CD14-positive monocyte (primary cell): ENCODE results near the gene LYPD4. TPM values are rescaled to one million over a fixed set of nuclear protein-coding genes. Genes with fewer than 3 reads are reported as not detected.
A peak's percentile ranks its signal among the peaks of the same experiment; 100 is the strongest.

Experiments used
- DNase-seq, 3 donors: peaks; one replicate each; pipeline ENCODE4 v3.0.0-alpha.2; 2011 to 2022
- H2AFZ ChIP-seq: 2 replicates; pipeline ENCODE4 v1.6.0; 2012; ENCODE audit warnings: mild to moderate bottlenecking, low read depth, low read length, inconsistent platforms; ENCODE audit not compliant: insufficient read depth, poor library complexity, severe bottlenecking
- H3K27ac ChIP-seq, 2 donors: 1 replicate in 1 of 2; 2 replicates in 1 of 2; pipeline ENCODE4 v1.5.1; 2012 to 2013; ENCODE audit warnings: low read length in 2 of 2, control low read depth in 1 of 2, inconsistent platforms in 1 of 2, low read depth in 1 of 2, mild to moderate bottlenecking in 1 of 2
- H3K27me3 ChIP-seq, 2 donors: one replicate each; pipeline versions ENCODE4 v1.6.0 to v1.6.1; 2011 to 2013; ENCODE audit warnings: low read length in 2 of 2; ENCODE audit not compliant: control insufficient read depth in 2 of 2, insufficient read depth in 2 of 2
- H3K36me3 ChIP-seq, 2 donors: replicated peaks in 1 of 2; 1 replicate in 1 of 2; 2 replicates in 1 of 2; pipeline versions ENCODE4 v1.5.1 to v1.6.1; 2012 to 2013; ENCODE audit warnings: low read length in 2 of 2, control low read depth in 1 of 2, inconsistent platforms in 1 of 2, mild to moderate bottlenecking in 1 of 2; ENCODE audit not compliant: insufficient read depth in 2 of 2, control insufficient read depth in 1 of 2
- H3K4me1 ChIP-seq, 2 donors: 1 replicate in 1 of 2; 2 replicates in 1 of 2; pipeline versions ENCODE4 v1.5.1 to v1.6.1; 2012 to 2013; ENCODE audit warnings: low read length in 2 of 2, control low read depth in 1 of 2, inconsistent platforms in 1 of 2, mild to moderate bottlenecking in 1 of 2, moderate library complexity in 1 of 2; ENCODE audit not compliant: insufficient read depth in 2 of 2, control insufficient read depth in 1 of 2
- H3K4me2 ChIP-seq: replicated peaks from 2 replicates; pipeline ENCODE3; 2012; ENCODE audit warnings: low read length, moderate library complexity, mild to moderate bottlenecking; ENCODE audit not compliant: poor library complexity, severe bottlenecking; ENCODE audit errors: extremely low read depth
- H3K4me3 ChIP-seq, 3 experiments: fragments of 200-600 bp in 1 of 3; sonication (generic) in 1 of 3; replicated peaks in 1 of 3; 1 replicate in 2 of 3; 2 replicates in 1 of 3; pipeline ENCODE4 v1.5.1; 2011 to 2013; ENCODE audit warnings: low read length in 3 of 3, mild to moderate bottlenecking in 3 of 3, control low read depth in 2 of 3, low read depth in 2 of 3, inconsistent platforms in 1 of 3, moderate library complexity in 1 of 3
- H3K79me2 ChIP-seq: 2 replicates; pipeline ENCODE4 v1.6.0; 2012; ENCODE audit warnings: mild to moderate bottlenecking, control low read depth, inconsistent platforms, low read length, moderate library complexity; ENCODE audit not compliant: insufficient read depth
- H3K9ac ChIP-seq: 2 replicates; pipeline ENCODE4 v1.6.0; 2017; ENCODE audit warnings: low read length, mild to moderate bottlenecking; ENCODE audit not compliant: insufficient read depth, poor library complexity, severe bottlenecking
- H3K9me3 ChIP-seq, 2 donors: replicated peaks in 1 of 2; 1 replicate in 1 of 2; 2 replicates in 1 of 2; pipeline versions ENCODE4 v1.5.1 to v1.6.1; 2012 to 2013; ENCODE audit warnings: low read length in 2 of 2, control low read depth in 1 of 2; ENCODE audit not compliant: control insufficient read depth in 1 of 2, insufficient read depth in 1 of 2
- H4K20me1 ChIP-seq: 2 replicates; pipeline ENCODE4 v1.6.0; 2012; ENCODE audit warnings: mild to moderate bottlenecking, low read length, control low read depth, moderate library complexity; ENCODE audit not compliant: insufficient read depth
- H3K27ac Mint-ChIP-seq, 7 donors: one replicate each; pipeline ENCODE4 v1.8.0; 2020; ENCODE audit warnings: mild to moderate bottlenecking in 7 of 7, mixed read lengths in 7 of 7, moderate library complexity in 6 of 7, inconsistent platforms in 2 of 7
- H3K27me3 Mint-ChIP-seq, 3 donors: one replicate each; pipeline ENCODE4 v1.8.0; 2021 to 2022; ENCODE audit warnings: low read depth in 3 of 3, mild to moderate bottlenecking in 3 of 3, mixed read lengths in 3 of 3, moderate library complexity in 3 of 3, inconsistent platforms in 1 of 3
- H3K36me3 Mint-ChIP-seq, 2 donors: one replicate each; pipeline ENCODE4 v1.8.0; 2020; ENCODE audit warnings: mixed read lengths in 2 of 2, inconsistent platforms in 1 of 2, mild to moderate bottlenecking in 1 of 2
- H3K4me1 Mint-ChIP-seq: one replicate; pipeline ENCODE4 v1.8.0; 2020; ENCODE audit warnings: mild to moderate bottlenecking, mixed read lengths
- H3K4me3 Mint-ChIP-seq, 2 donors: one replicate each; pipeline ENCODE4 v1.8.0; 2020; ENCODE audit warnings: mild to moderate bottlenecking in 2 of 2, mixed read lengths in 2 of 2, moderate library complexity in 1 of 2
- H3K9me3 Mint-ChIP-seq, 7 donors: one replicate each; pipeline ENCODE4 v1.8.0; 2020 to 2022; ENCODE audit warnings: mixed read lengths in 7 of 7, mild to moderate bottlenecking in 6 of 7, moderate library complexity in 6 of 7, inconsistent platforms in 2 of 7
- WGBS: methylation state at CpG from one replicate; pipeline ENCODE4 v1.1.5; 2013; ENCODE audit warnings: missing lambda C conversion rate; ENCODE audit not compliant: insufficient coverage; 5-methylcytosine and 5-hydroxymethylcytosine counted together
- intact Hi-C, 2 donors: fragments of 100-400 bp; cut with micrococcal nuclease; formaldehyde crosslinking; loops; one replicate each; pipeline versions ENCODE4 v1.15.0 to v1.15.1; 2023
- polyA plus RNA-seq, 3 donors: library from polyadenylated mRNA; depleted of rRNA in 1 of 3; unstranded in 2 of 3; stranded (reverse) in 1 of 3; fragments of 300-500 nt in 2 of 3; fragments of >200 nt in 1 of 3; fragmentation: Illumina TruSeq in 2 of 3; gene quantifications; 1 replicate in 2 of 3; 2 replicates in 1 of 3; pipeline ENCODE4 v1.2.3, GENCODE V29; 2012 to 2021
- TF ChIP-seq, protein P1 (sequence below): fragments of 200-600 bp; IDR thresholded peaks from one replicate; pipeline ENCODE4 v1.8.0; 2022; ENCODE audit warnings: antibody characterized with exemption, mild to moderate bottlenecking

Gene LYPD4
- polyA plus RNA-seq, 3 donors = not detected

DNA sequence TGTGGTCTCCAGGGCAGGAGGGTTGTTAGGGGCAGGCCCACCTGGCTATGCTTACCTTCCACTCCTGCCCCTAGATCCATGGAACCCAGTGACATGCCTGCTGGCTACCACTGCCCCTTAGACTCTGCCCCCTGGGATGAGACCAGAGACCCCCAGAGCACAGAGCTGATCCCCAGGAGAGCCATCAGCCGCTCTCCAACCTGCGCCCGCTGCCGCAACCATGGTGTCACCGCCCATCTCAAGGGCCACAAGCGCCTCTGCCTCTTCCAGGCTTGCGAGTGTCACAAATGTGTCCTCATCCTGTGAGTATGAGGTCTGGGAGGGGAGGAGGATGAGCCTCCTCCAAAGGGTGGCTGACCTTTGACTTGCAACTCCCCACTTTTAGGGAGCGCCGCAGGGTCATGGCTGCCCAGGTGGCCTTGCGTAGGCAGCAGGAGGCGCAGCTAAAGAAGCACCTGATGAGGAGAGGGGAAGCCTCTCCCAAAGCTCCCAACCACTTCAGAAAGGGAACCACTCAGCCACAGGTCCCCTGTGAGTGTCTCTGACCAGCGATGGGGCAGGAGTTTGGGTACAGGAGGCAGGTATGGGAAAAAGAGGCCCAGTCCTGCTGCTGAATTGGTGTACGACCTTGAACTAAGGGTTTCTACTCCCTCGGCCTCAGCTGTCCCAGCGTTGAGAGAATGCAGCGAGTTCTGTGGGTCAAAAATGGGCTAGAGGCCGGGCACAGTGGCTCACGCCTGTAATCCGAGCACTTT, 3.0 kb upstream of the LYPD4 start:
- H3K27me3 Mint-ChIP-seq = peaks cover 7 to 15% (median 13%) of the 10 kb centered on the region in 3 donors
- no peaks in the 10 kb centered on the region for H3K9me3 ChIP-seq
- no peaks in the 10 kb centered on the region for H4K20me1 ChIP-seq
- H3K4me3 ChIP-seq = no peak overlapping the region
- H3K27ac ChIP-seq = no peak overlapping the region
- peak overlapping the region in 1 of 2 donors; percentile 24 for H3K4me3 Mint-ChIP-seq
- TF ChIP-seq, protein P1, sequence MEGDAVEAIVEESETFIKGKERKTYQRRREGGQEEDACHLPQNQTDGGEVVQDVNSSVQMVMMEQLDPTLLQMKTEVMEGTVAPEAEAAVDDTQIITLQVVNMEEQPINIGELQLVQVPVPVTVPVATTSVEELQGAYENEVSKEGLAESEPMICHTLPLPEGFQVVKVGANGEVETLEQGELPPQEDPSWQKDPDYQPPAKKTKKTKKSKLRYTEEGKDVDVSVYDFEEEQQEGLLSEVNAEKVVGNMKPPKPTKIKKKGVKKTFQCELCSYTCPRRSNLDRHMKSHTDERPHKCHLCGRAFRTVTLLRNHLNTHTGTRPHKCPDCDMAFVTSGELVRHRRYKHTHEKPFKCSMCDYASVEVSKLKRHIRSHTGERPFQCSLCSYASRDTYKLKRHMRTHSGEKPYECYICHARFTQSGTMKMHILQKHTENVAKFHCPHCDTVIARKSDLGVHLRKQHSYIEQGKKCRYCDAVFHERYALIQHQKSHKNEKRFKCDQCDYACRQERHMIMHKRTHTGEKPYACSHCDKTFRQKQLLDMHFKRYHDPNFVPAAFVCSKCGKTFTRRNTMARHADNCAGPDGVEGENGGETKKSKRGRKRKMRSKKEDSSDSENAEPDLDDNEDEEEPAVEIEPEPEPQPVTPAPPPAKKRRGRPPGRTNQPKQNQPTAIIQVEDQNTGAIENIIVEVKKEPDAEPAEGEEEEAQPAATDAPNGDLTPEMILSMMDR = no peak
- H3K4me1 Mint-ChIP-seq = no peaks in the 10 kb centered on the region
- H3K27ac Mint-ChIP-seq = no peak overlapping the region
- no peaks in the 10 kb centered on the region for H3K79me2 ChIP-seq
- 93% methylated on average over 12 of the region's 19 CpGs for WGBS
- H3K36me3 Mint-ChIP-seq = no peaks in the 10 kb centered on the region
- H3K9me3 Mint-ChIP-seq = peaks cover 0 to 10% (median 5%) of the 10 kb centered on the region in 7 donors
- H3K36me3 ChIP-seq = no peaks in the 10 kb centered on the region
- H3K4me2 ChIP-seq = no peak overlapping the region
- peaks cover 2 to 7% of the 10 kb centered on the region in 2 donors for H3K27me3 ChIP-seq
- H2AFZ ChIP-seq = no peak overlapping the region
- DNase-seq = no peak
- no peak overlapping the region for H3K9ac ChIP-seq
- H3K4me1 ChIP-seq = no peaks in the 10 kb centered on the region
- intact Hi-C loops = no loop called here

DNA sequence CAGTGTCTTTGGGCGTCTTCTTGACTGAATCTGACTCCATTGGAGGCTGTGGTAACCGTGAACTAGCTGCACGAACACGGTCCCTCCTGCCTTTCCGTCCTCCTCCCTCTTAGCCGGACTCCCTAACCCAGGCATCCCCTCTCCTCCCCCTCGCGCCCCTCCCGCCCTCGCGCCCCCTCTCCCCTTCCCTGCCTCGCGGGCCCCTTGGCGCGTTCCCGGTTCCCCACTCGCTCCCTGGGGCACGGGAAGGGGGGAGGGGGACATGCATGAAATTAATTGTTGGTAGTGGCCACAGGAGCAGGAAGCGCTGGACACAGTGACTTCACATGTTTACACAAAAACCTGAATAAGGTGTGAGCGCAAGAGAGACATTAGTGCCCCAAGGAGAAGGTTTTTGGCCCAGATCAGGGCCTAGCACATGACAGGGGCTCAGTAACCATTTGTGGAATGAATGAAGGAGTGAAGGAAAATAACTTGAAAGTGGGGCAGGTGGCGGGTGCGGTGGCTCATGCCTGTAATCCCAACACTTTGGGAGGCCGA, 638 bp upstream of the LYPD4 start:
- H4K20me1 ChIP-seq = no peaks in the 10 kb centered on the region
- Mint-ChIP-seq H3K27ac (peak overlapping the region in 1 of 7 donors; percentile 24), H3K9me3 (peaks cover 0 to 10% (median 5%) of the 10 kb centered on the region in 7 donors), H3K4me1 (peaks cover 4% of the 10 kb centered on the region), H3K4me3 (no peak overlapping the region), H3K36me3 (no peaks in the 10 kb centered on the region), H3K27me3 (peaks cover 2 to 9% (median 7%) of the 10 kb centered on the region in 3 donors)
- intact Hi-C loops = no loop called here
- no peak overlapping the region for H2AFZ ChIP-seq
- no peaks in the 10 kb centered on the region for H3K79me2 ChIP-seq
- H3K4me1 ChIP-seq = peaks cover 5% of the 10 kb centered on the region in 2 donors
- H3K9me3 ChIP-seq = no peaks in the 10 kb centered on the region
- WGBS = 100% methylated on average over 2 of the region's 23 CpGs
- no peak overlapping the region for H3K4me2 ChIP-seq
- no peak overlapping the region for H3K9ac ChIP-seq
- H3K36me3 ChIP-seq = no peaks in the 10 kb centered on the region
- TF ChIP-seq, protein P1 = no peak
- H3K27ac ChIP-seq = no peak overlapping the region
- no peak overlapping the region for H3K4me3 ChIP-seq
- no peaks in the 10 kb centered on the region for H3K27me3 ChIP-seq
- no peak for DNase-seq
